ENCODE measurements around the gene AUTS2.
A peak's percentile ranks its signal among the peaks of the same experiment; 100 is the strongest.

The AUTS2 gene

DNA sequence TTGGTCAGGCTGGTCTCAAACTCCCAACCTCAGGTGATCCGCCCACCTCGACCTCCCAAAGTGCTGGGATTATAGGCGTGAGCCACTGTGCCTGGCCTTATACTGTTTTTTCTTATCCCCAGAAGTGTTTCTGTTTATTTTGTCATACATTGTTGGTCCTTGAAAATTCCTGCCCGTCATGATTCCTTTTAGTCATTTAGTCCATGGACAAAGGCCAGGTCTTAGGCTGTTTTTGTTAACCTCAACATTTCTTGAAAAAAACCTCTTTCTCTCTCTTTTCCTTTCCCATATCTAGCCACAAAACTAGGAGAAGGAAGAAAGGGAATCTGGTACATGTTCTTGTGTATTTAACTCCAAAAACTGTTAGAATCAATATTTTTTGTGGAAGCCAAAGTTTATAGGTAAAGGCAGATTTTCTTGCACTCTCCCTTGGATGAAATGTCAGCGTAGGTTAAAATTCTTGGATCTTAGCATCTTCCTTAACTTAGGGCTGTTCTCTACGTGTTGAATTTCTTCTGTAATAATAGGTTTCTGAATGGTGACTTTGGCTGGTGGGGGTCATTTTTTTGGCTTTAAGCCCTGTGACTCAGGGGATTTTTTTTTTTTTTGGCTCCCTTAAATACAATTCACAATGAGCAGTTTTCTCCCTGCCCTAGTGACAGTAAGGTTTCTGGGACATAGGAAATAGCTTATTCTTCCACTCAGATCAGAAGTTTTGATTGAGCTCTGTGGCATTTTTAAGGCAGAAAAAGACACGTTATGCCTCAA, 500.8 kb downstream of the AUTS2 start:
- DNase-seq: no peak

DNA sequence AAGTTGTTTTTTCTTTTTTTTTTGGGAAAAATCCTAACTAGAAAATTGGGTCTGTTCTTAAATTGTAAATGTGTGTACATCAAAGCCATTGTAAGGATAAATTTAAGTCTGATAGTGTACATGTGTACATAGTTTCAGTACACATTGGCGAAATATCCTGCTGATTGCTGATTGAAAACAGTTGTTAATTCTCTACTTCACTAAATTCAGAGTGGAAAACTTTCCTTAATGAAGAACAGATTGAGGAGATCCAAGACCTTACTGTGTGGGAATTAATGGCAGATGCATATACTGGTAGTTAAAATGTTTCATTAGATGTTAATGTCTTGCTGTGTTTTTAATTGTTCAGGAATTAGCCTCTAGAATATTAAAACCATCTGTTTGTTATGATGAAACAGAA, 506.0 kb downstream of the AUTS2 start:
- no peak for DNase-seq

DNA sequence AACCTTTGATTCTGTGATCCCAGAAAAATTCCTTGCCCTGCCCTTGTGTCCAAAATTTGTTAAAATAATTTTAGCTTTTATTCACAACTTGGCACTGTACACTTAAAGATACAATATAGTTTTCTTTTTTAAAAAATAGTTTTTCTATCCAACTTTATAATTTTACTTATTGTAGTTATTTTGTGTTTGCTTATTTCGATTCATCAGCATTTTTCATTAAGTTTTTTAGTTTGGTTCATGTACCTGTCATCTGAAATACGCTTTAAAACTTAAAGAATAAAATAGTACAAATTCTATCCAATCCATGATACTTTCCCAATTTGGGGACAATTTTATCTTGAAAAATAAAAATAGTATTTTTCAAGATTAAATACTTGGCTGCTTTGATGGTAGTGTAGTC, 514.8 kb downstream of the AUTS2 start:
- DNase-seq: no peak

DNA sequence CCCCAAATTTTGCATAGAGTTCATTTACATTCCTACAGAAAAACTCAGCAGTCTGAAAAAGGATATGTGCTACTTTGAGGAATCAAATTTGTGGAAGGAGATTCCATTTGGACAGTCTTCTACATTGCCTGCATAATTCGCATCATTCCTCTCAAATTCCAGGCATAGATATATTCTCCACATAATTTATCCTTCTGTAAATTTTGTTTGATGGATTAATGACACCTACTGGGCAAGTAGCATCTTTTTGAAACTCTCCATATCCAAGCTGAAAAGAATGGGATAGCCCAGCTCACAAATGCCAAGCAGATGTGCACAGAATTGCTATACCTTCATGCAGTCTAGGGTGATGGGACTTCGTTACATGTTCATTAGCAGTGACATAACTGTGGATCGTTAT, 515.3 kb downstream of the AUTS2 start:
- no peak for DNase-seq

DNA sequence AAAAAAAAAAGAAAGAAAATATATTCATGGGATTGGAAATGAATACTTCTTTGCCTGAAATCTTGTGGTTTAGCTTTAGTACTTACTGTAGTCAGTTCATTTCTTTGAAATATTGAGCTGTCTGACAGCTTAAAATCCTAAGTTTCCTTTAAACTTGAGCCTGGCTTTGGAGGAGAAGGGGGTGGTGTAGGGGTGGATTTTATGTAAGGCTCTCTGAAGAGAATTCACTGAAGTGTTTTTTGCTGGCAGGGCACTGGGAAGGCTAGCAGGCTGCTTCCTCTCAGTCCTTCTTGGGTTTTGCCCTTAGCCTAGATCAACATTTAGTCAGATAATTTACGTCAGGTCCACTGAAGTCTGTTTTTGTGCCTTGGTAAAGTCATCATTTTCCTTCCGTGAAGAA, 516.5 kb downstream of the AUTS2 start:
- no peak for DNase-seq

DNA sequence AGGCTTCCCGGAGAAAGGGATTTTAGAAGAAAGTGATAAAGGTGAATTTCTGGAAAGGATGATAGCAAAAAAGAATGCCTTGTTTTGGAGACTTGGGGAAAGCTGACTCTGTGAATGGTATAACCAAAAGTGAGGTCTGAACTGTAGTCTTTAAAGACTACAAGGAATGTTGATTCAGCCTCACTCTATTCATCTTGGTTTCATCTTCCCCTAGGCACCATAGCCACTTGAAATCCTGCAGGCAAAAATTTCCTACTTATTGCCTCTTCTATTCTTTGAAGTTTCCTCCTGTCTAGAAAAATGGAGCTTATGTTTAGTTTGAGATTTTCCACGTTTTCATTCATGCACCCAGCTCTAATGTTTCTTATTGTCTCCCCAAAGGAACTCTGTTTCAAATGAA, 518.0 kb downstream of the AUTS2 start:
- DNase-seq: no peak

DNA sequence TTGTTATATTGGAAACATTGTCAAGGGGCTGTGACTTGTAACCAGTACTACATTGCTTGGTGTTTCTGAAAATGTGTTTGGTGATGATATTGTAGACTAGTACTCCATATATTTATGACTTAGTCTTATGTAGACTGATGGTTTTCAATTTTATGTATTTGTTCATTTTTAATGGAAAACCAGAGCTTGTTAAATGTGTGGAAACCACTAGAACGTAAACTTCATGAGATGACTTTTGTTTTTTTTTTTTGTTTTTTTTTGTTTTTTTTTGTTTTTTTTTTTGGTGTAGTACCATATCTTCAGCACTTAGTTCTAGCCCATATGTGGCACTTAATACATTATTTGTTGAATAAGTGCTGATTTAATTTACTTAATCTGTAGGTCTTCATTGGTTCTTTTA, 518.6 kb downstream of the AUTS2 start:
- DNase-seq: no peak

DNA sequence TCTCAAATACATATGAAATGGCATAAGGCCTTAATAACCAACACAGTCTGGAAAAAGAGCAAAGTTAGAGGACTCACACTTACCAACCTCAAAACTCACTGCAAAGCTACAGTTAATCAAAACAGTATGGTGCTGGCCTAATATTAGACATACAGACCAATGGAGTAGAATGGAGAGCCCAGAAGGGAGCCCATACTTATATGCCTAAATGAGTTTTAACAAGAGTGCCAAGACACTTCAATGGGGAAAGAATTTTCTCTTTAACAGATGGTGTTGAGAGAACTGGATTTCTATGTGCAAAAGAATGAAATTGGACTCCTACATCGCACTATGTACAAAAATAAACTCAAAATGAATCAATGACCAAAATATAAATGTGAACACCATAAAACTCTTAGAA, 522.6 kb downstream of the AUTS2 start:
- DNase-seq: no peak

DNA sequence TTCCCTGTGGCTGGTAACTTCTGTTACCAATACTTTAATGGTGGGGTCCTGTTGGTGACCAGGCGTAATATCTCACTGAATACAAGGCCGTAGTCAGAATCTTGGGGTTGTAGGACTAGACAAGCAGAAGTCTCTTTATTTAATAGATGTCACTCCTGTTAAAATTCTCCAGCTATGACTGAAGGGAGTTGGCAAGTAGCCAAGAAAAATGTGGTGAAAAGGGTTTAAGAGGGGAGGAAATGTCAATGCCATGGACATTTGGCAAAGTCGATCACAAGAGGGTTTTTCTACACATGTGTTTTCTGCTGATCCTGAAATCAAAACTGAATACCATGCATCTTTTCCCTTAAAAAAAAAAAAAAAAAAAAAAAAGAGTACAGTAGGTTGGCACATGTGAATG, 533.5 kb downstream of the AUTS2 start:
- DNase-seq: no peak

DNA sequence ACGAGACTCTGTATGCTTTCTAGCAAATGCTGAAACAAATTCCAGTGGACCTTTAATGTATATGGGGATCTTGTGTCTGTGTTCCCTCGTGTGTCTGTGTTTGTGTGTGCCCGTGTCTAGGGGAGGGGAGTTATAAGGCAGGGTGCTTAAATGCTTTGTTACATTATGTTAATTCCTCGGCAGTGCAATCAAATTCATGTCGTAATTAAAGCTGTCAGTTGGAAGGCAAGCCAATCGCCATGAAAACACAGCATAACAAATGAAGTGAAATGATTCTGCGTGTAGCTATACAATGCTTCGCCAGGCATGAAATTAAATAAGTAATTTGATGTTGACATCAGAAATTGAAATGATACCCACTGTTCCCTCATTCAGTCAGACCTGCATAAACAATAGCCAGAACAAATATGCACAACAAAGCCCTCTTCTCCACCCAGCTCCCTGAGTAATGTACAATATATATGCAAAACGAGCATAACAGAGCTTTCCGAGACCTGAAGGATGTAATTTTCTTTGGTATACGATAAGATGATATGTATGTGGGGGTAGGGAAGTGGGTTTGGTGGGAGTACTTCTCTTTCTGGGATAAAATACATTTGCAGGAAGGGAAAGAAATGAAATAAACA, 534.1 kb downstream of the AUTS2 start:
- peak; percentile 5 for DNase-seq

DNA sequence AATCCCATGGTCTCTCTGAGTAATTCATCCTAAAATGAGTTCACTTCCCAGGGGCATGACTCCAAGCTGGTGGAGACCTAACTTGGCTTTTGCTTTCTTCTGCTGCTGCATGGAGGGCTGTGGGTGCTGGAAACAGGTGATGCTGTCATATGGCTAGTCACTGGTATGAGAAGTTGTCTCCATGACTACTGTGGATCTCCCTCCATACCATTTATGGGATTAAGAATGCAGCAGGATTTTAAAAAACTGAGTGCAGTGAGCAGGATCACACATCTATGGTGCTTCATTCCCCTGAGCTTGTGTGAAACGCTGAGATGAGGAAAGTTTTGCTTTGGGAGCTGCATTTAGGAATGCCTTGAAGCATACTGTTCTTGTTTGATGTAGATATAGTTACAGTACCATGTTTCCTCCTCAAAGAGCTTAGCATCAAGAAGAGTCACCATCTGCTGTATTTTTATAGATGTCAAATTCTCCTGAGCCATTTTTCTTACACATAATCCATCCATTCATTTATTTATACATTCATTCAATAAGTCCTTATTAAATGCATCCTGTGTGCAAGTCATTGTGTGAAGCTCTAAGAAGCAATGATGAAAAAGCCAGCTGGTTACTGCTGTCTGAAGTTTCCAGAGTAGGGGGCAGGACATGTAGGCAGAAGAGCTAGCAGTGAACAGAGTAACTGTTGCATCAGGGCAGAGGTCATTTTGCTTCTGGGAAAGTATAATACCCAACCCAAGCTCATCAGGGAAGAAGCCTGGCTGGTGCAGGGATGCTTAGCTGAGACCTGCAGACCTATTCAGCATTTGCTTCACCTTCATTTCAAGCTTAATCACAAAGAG, 534.8 kb downstream of the AUTS2 start:
- DNase-seq: no peak

DNA sequence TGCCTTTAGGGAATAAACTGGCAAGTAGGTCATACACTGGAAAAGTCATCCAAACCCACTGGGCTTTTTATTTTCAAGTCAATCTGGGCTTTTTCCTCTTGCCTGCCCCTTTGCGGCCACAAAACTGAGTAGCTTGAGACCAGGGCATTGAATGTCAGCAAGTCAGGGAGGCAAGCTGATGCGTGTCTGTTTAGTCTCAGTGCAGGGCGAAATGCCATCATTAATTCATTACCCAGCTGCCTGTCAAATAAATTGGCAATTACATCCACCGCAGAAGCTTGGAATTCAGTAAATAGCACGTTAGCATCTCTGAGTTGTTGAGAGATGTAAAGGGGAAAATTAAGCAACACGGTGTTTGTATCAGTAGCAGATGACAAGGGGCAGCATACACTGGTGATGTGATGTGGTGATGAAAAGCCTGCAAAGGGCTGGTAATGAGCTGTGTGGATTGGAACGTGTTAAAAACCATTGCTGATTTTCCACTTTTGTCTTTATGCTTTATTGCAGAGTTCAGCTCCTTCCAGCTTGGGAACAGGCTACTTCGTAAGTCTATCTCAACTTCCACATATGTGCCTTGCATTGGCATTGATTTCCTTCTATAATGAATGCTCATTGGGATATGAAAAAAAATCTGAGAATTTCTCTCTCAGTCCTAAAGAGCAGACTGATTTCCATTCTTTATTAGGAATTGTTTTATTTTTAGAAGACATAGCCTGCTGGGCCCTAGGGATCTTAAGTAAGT, 535.9 kb downstream of the AUTS2 start:
- DNase-seq: no peak

DNA sequence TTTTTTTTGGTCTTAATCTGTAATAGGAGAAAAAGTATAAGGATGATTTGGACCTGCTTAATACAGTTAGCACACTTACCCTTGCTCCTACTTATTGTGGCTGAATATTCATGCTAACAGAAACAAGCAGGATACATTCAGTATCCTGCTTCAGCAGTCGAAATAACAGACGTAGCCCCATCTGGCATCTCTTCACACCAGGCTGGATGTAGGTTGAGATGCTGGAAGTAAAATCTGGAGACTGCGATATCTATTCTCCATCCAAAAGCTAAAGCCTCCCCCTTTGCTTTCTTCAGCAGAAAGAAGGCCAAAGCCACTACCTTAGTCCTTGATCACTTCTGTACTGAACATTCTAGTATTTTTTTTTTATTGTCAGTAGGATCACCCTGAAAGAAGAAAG, 537.4 kb downstream of the AUTS2 start:
- DNase-seq: no peak

DNA sequence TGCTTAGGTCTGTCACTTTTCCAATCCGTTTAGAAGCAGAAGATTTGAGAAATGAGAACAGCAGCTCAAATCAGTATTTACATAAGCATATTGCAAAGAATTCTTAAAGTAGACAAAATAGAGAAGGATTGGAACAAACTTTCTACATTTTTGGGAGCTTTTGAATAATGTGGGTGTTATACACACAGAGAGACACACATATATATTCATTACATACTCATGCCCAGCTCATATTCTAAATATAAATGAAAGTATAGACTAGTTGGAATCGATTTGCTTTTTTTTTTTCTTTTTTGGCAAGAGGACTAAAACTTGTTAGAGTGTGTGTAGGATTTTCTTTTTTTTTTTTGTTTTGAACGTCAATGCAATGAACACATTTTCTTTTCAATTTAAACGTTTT, 538.9 kb downstream of the AUTS2 start:
- DNase-seq: no peak

DNA sequence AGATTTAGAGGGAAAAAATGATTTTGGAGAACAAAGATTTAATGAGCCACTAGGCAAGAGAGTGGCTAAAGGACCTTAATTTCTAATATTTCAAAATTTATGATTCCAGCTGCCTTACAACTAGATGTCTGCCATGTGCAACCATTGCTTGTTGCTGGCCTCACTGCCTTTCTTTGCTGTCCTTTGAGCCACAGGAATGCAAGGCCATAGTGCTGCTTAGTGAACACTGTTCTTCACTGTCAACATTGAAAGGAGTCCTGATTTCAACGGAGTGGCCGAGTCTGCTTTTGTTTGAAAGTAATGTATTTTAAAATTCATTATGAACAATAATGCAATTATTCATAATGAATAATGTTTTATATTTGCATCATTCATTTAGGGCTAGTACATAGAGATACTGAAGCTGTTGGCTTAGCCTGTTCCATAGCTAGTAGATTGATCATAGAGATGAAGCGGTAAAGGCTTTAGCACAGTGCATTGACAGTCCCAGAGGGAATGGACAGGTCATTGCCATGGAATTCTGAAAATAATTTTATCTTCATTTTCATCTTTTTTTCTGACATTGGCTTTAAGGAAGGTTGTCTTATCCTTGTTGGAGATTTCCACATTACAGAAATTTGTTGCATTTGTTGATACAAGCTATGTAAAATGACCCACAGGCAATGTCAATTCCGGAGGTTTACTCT, 544.1 kb downstream of the AUTS2 start:
- no peak for DNase-seq

DNA sequence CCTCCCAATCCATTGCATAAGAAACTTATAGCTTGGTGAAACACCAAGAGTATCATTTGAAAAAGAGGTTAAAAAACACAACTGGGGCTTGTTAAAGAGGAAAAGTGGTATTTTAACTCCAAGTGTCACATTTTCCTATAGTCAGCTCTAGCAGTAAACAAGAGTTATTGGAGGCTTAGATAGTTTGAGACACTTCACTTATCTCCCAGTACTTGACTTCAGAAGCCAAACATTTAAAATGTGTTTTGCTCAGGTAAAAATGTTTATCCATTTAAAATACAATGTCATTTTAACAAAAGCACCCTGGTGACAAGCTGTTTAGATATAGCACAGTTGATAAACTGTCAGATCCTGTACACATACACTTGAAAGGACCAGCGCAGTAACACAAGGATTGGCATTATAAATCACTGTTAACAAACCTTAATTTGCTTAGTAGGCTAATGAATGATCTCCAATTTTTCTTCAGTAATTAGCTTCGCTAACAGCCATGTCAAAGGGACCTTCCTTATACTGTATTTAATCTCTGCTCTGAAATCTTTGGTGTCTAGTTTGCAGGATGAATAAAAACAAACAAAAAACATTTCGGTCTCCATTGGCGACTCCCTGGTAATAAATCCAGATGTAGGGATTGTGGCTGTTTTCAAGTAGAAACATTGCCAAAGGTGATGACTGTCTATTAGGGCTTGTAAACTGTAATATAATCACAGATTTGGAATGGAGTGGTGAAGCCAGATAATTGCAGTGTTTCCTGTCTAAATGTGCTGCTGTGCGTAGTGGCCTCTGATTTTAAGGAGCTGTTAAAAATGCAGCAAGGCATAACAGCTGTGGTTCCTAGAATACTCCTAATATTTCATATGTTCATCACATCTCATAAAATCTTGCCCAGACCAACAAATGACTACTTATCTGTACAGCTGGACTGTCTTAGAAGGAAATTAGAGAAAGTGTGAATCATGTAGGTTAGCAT, 545.1 kb downstream of the AUTS2 start:
- DNase-seq: peak; percentile 80

DNA sequence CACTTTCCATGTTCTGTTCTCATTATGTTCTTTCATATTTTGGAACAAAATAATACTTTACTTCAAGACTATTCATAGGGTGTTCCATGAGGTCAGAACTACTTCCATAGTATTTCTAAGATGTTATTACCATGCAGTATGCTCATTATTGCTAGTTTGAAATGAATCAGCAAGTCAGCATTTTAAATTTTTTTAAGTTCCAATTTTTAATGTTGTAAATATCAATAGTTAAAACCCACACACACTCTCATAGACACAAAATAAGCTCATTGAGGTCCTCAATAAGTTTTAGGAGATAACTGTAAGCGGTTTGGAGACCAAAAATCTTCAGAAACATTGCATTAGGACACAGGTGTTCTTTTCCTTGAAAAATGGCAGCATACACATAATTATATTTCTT, 550.7 kb downstream of the AUTS2 start:
- no peak for DNase-seq

DNA sequence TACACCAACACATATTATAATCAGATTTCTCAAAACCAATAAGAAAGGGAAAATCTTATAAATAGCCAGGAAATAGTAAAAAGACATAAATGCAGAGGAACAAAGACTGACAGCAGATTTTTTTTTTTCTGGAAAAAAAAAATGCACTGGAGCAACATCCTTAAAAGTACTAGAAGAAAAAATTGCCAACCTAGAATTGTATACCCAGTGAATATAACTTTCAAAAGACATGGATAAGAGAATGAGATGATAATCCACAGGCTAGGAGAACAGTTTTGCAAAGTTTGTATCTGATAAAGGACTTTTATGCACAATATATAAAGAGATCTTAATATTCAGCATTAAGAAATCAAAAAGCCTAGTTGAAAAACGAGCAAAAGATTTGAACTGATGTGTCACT, 554.0 kb downstream of the AUTS2 start:
- DNase-seq: no peak

DNA sequence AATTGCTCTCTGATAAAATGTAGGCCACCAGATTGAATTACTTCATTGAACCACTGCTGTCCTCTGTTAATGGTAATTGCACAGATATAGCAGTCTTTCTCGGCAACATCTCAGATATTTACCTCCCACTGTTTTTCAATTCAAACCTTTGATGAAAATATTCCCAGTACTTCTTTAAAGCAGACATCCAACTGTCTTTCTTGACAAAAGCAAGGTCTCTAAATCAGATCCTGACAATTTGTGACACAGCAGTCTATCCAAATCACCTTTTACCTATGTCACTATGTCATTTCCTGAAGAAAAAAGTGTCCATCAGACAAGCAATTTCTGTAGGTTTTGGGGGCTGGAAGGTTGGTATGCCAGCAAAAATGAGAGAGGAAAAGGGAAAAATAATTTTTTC, 555.7 kb downstream of the AUTS2 start:
- DNase-seq: no peak

DNA sequence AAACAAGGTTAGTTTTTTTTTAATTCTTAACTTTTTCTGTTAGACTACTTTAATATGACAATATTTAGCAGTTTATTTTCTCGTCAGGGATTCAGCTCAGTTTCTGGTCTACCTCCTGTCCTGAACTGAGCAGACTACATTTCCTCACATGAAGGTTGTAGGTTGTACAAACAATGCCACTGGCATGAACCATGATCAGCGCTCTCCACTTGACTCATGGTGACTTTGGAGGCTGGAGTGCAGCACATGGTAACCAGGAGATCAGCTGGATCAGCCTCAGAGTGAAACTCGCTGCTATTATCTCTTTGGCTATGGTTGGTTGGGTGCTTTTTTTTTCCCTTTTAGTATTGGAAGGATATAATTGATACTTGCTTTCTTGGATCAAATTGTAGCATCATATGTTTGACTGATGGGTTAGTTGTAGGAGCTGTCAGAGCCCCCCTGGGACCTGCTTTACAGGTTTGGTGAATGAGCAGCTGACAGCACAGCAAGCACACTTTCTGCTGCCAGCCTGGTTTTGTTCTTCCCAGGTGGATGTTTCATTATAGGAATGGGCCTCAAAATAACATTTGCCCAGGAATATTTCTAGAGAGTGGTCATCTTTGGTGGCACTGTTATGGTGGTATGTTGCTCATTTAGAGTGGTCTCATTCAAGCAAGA, 556.4 kb downstream of the AUTS2 start:
- DNase-seq: peak; percentile 33

DNA sequence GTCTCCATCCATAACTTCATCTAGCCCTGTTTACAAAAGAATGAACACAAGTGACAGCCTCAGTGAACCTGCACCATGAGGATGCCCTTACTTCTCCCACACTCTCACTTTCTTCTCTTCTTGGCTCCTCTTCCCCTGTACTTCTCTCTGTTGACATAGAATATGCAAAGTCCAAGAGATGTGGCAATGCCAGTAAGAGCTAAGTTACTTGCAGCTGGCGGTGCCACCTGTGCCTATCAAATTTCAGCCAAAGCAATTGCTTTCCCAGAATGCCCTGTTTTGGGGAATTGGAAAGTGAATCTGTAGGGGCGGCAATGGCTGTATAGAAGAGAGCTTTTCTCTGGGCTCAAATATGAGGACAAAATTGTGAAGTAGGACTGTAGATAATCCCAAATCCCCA, 557.8 kb downstream of the AUTS2 start:
- no peak for DNase-seq

Measured in NCI-H2081 treated with DMSO at 0.1 percent for 48 hours (cell line).